Renal cortex interstitium (tissue), 11 donors: ENCODE measurements around the gene PPL. TPM values are rescaled to one million over a fixed set of nuclear protein-coding genes. Genes with fewer than 3 reads are reported as not detected.

ENCODE experiments used
- DNase-seq, 11 donors: peaks; one replicate each; pipeline ENCODE4 v3.0.0-alpha.2; 2013; ENCODE audit warnings: low read depth in 9 of 11, low spot score in 4 of 11; ENCODE audit errors: extremely low read depth in 1 of 11
- polyA plus RNA-seq, 3 donors: library from polyadenylated mRNA; unstranded; fragments of 120-200 nt; gene quantifications; one replicate each; pipeline ENCODE4 v1.2.1, GENCODE V29; 2013; ENCODE audit not compliant: insufficient read length in 3 of 3

Gene PPL
- polyA plus RNA-seq, 3 donors: 23.1 to 30.5 (median 29.3) TPM

- no peak for DNase-seq
Measured at GRCh38 chr16:4855371-4855770, 81.6 kb downstream of the PPL start.

GRCh38 chr16:4852221-4852872 lies 84.6 kb downstream of the PPL start:
- no peak for DNase-seq

GRCh38 chr16:4850211-4850610 lies 86.7 kb downstream of the PPL start:
- no peak for DNase-seq

- peak in 6 of 11 donors; percentile 8 to 20 (median 14) for DNase-seq
Measured at GRCh38 chr16:4847774-4848587, 89.0 kb downstream of the PPL start.

GRCh38 chr16:4846901-4847773 lies 89.8 kb downstream of the PPL start, which contains the start of the genes GLYR1 and UBN1:
Gene GLYR1 (minus strand): TSS chr16:4847288. CDS start chr16:4847265, 23 bp downstream.
Gene UBN1 (plus strand): TSS chr16:4847481. CDS start chr16:4852918, 5,437 bp downstream.
- DNase-seq: peak; percentile 86 to 98 (median 97)

- peak in 6 of 11 donors; percentile 18 to 63 (median 42) for DNase-seq
Measured at GRCh38 chr16:4846503-4846900, 90.4 kb downstream of the PPL start.

- no peak for DNase-seq
Measured at GRCh38 chr16:4840984-4841383, 96.0 kb downstream of the PPL start.

- no peak for DNase-seq
Measured at GRCh38 chr16:4839942-4840341, 97.0 kb downstream of the PPL start.

GRCh38 chr16:4837733-4838501 lies 99.0 kb downstream of the PPL start:
- no peak for DNase-seq

GRCh38 chr16:4836727-4837126 lies 100.2 kb downstream of the PPL start:
- DNase-seq: no peak

GRCh38 chr16:4833584-4833983 lies 103.4 kb downstream of the PPL start:
- no peak for DNase-seq

GRCh38 chr16:4832698-4833343 lies 104.1 kb downstream of the PPL start:
- DNase-seq: no peak

Other genes starting within 250 kb of the PPL start
- gene NUDT16L1, start 243.6 kb downstream of the PPL start, polyA plus RNA-seq: 10 to 100 TPM; 33.9 to 53.0 (median 43.9) TPM
- 10 to 100 TPM; 22.5 to 34.3 (median 23.0) TPM for gene ANKS3, start 202.9 kb downstream of the PPL start, polyA plus RNA-seq
- 1 to 10 TPM; 1.8 to 3.1 (median 2.1) TPM for gene DNAAF8, start 202.6 kb downstream of the PPL start, polyA plus RNA-seq
- 10 to 100 TPM; 12.7 to 20.5 (median 18.5) TPM for gene ZNF500, start 170.0 kb downstream of the PPL start, polyA plus RNA-seq
- gene SEPTIN12, start 148.8 kb downstream of the PPL start, polyA plus RNA-seq: 1 to 10 TPM in 1 of 3 donors, under 1 TPM in 1, not detected in 1; 0.32 to 6.1 TPM
- gene SMIM22, start 141.8 kb downstream of the PPL start, polyA plus RNA-seq: 10 to 100 TPM in 1 of 3 donors, 1 to 10 TPM in 2; 3.6 to 13.3 (median 9.0) TPM
- 10 to 100 TPM; 12.9 to 42.4 (median 41.0) TPM for gene ROGDI, start 134.5 kb downstream of the PPL start, polyA plus RNA-seq
- 100 to 1,000 TPM in 2 of 3 donors, 10 to 100 TPM in 1; 79.8 to 134 (median 127) TPM for gene GLYR1, start 89.9 kb downstream of the PPL start, polyA plus RNA-seq
- 10 to 100 TPM; 35.1 to 36.2 (median 35.2) TPM for gene UBN1, start 89.7 kb downstream of the PPL start, polyA plus RNA-seq
- gene SEC14L5, start 21.2 kb upstream of the PPL start, polyA plus RNA-seq: under 1 TPM; 0.21 to 0.36 (median 0.33) TPM
- gene NAGPA, start 96.8 kb upstream of the PPL start, polyA plus RNA-seq: 10 to 100 TPM in 2 of 3 donors, 1 to 10 TPM in 1; 7.6 to 14.6 (median 11.6) TPM
- 1 to 10 TPM; 4.3 to 9.3 (median 7.5) TPM for gene C16orf89, start 128.8 kb upstream of the PPL start, polyA plus RNA-seq
- gene ALG1, start 134.7 kb upstream of the PPL start, polyA plus RNA-seq: 10 to 100 TPM; 21.9 to 26.6 (median 24.9) TPM
- 10 to 100 TPM; 11.1 to 14.4 (median 13.7) TPM for gene EEF2KMT, start 160.6 kb upstream of the PPL start, polyA plus RNA-seq